Testis (tissue), 3 donors: ENCODE results near the gene KCNH4. TPM values are rescaled to one million over a fixed set of nuclear protein-coding genes. Genes with fewer than 3 reads are reported as not detected.

Experiments
- DNase-seq: peaks from one replicate; pipeline ENCODE4 v3.0.0-alpha.2; 2019
- H3K27ac ChIP-seq, 2 donors: fragments of 200-600 bp; sonication (generic); one replicate each; pipeline ENCODE4 v1.5.1; 2019
- H3K27me3 ChIP-seq: fragments of 200-600 bp; sonication (generic); one replicate; pipeline ENCODE4 v1.5.1; 2019
- H3K36me3 ChIP-seq: fragments of 200-600 bp; sonication (generic); one replicate; pipeline ENCODE4 v1.5.1; 2017; ENCODE audit warnings: low read depth; ENCODE audit errors: missing control alignments
- H3K4me1 ChIP-seq: fragments of 200-600 bp; sonication (generic); one replicate; pipeline ENCODE4 v1.5.1; 2019
- H3K4me3 ChIP-seq, 2 donors: fragments of 200-600 bp; sonication (generic); one replicate each; pipeline ENCODE4 v1.5.1; 2017 to 2019
- H3K9me3 ChIP-seq: fragments of 200-600 bp; sonication (generic); one replicate; pipeline ENCODE4 v1.5.1; 2017
- CTCF ChIP-seq, 3 experiments: fragments of 450-650 bp in 2 of 3; fragments of 200-600 bp in 1 of 3; sonication (generic) in 1 of 3; IDR thresholded peaks; one replicate each; pipeline ENCODE4 v1.5.1; 2016 to 2019; ENCODE audit warnings: antibody characterized with exemption in 3 of 3, mild to moderate bottlenecking in 2 of 3, moderate library complexity in 1 of 3
- POLR2A ChIP-seq: fragments of 450-650 bp; IDR thresholded peaks from one replicate; pipeline ENCODE4 v1.6.1; 2017; ENCODE audit warnings: antibody characterized with exemption, mild to moderate bottlenecking, moderate library complexity
- WGBS, 2 donors: methylation state at CpG; one replicate each; pipeline ENCODE4 v1.1.5; 2018; 5-methylcytosine and 5-hydroxymethylcytosine counted together
- intact Hi-C: fragments of 100-400 bp; cut with DNase I; formaldehyde crosslinking; loops from one replicate; pipeline ENCODE4 v1.15.1; 2023; ENCODE audit warnings: low total_unique reads
- polyA plus RNA-seq: library from polyadenylated mRNA; stranded (reverse); fragments of 350-450 nt; fragmentation: Illumina TruSeq; extraction: RNeasy Lipid Tissue Mini Kit (QIAGEN cat#74804); gene quantifications from one replicate; pipeline ENCODE4 v1.2.3, GENCODE V29; 2014; ENCODE audit warnings: low read depth, low replicate concordance; ENCODE audit not compliant: insufficient read depth
- total RNA-seq, 2 donors: library from RNA; depleted of rRNA; stranded (reverse); fragments of >200 nt; gene quantifications; one replicate each; pipeline ENCODE4 v1.2.3, GENCODE V29; 2016

Gene KCNH4
- total and polyA plus RNA-seq, 3 donors from 2014 or later: 0.24 to 0.56 (median 0.42) TPM

- no peak overlapping the region for H3K4me3 ChIP-seq
- no peaks in the 10 kb centered on the region for H3K36me3 ChIP-seq
- H3K27ac ChIP-seq: peak overlapping the region in 1 of 2 donors; percentile 92
- H3K27me3 ChIP-seq: no peaks in the 10 kb centered on the region
- intact Hi-C loops: loop anchor here (5.0 kb wide), 1 partner anchor 143 kb away; the partner anchor contains the start of gene CNP
- H3K4me1 ChIP-seq: peaks cover 31% of the 10 kb centered on the region
- DNase-seq: no peak
- H3K9me3 ChIP-seq: no peaks in the 10 kb centered on the region
- WGBS, 2 donors: 88 to 91% methylated on average over 17 to 18 of the region's 18 CpGs
- TF ChIP-seq POLR2A (no peak), CTCF (IDR thresholded peaks at IDR 0.05) (no peak)
These were observed 70.4 kb downstream of the KCNH4 start for GRCh38 chr17:42110301-42111264.

- Histone ChIP-seq H3K4me3 (no peak overlapping the region), H3K27ac (no peak overlapping the region), H3K9me3 (no peaks in the 10 kb centered on the region), H3K4me1 (peaks cover 37% of the 10 kb centered on the region), H3K27me3 (no peaks in the 10 kb centered on the region), H3K36me3 (no peaks in the 10 kb centered on the region)
- DNase-seq: no peak
- intact Hi-C loops: no loop called here
- WGBS, 2 donors: 82 to 86% methylated on average over 8 to 9 of the region's 9 CpGs
- TF ChIP-seq POLR2A: no peak
- TF ChIP-seq CTCF (IDR thresholded peaks at IDR 0.05): no peak
These were observed 71.9 kb downstream of the KCNH4 start for GRCh38 chr17:42109086-42109485.

- no peak for TF ChIP-seq POLR2A
- no peak for TF ChIP-seq CTCF (IDR thresholded peaks at IDR 0.05)
- Histone ChIP-seq H3K9me3 (no peaks in the 10 kb centered on the region), H3K36me3 (no peaks in the 10 kb centered on the region), H3K27me3 (no peaks in the 10 kb centered on the region), H3K4me1 (peaks cover 32% of the 10 kb centered on the region), H3K27ac (no peak overlapping the region), H3K4me3 (peak overlapping the region; percentile 24 to 30)
- WGBS, 2 donors: 40 to 61% methylated on average over 20 to 43 of the region's 51 CpGs
- intact Hi-C loops: no loop called here
- DNase-seq: peak; percentile 92
These were observed 73.1 kb downstream of the KCNH4 start for GRCh38 chr17:42107597-42108576.

GRCh38 chr17:42107124-42107523 lies 73.8 kb downstream of the KCNH4 start:
- TF ChIP-seq POLR2A (no peak), CTCF (IDR thresholded peaks at IDR 0.05) (no peak)
- Histone ChIP-seq H3K4me3 (peak overlapping the region; percentile 24 to 30), H3K9me3 (no peaks in the 10 kb centered on the region), H3K4me1 (peaks cover 29% of the 10 kb centered on the region), H3K27me3 (no peaks in the 10 kb centered on the region), H3K27ac (no peak overlapping the region), H3K36me3 (no peaks in the 10 kb centered on the region)
- 51 to 68% methylated on average over 6 of the region's 6 CpGs for WGBS, 2 donors
- DNase-seq: no peak
- intact Hi-C loops: no loop called here

Other genes with a start within 250 kb of the KCNH4 start
- 10 to 100 TPM; 74.3 to 89.7 TPM for gene CNP, start 214.3 kb downstream of the KCNH4 start, total RNA-seq
- gene CNP, start 214.3 kb downstream of the KCNH4 start, polyA plus RNA-seq: 40.8 TPM
- 10 to 100 TPM; 81.1 to 86.2 TPM for gene DNAJC7, start 163.7 kb downstream of the KCNH4 start, total RNA-seq
- gene DNAJC7, start 163.7 kb downstream of the KCNH4 start, polyA plus RNA-seq: 94.3 TPM
- 100 to 1,000 TPM in 1 of 2 donors, 10 to 100 TPM in 1; 85.1 to 103 TPM for gene NKIRAS2, start 161.1 kb downstream of the KCNH4 start, total RNA-seq
- gene NKIRAS2, start 161.1 kb downstream of the KCNH4 start, polyA plus RNA-seq: 65.4 TPM
- 10 to 100 TPM in 1 of 2 donors, 1 to 10 TPM in 1; 7.7 to 11.3 TPM for gene C17orf113, start 130.5 kb downstream of the KCNH4 start, total RNA-seq
- 2.8 TPM for gene C17orf113, start 130.5 kb downstream of the KCNH4 start, polyA plus RNA-seq
- gene ZNF385C, start 82.7 kb downstream of the KCNH4 start, total RNA-seq: 10 to 100 TPM; 17.9 to 26.6 TPM
- gene ZNF385C, start 82.7 kb downstream of the KCNH4 start, polyA plus RNA-seq: 21.4 TPM
- 10 to 100 TPM; 35.9 to 51.1 TPM for gene DHX58, start 68.4 kb downstream of the KCNH4 start, total RNA-seq
- gene DHX58, start 68.4 kb downstream of the KCNH4 start, polyA plus RNA-seq: 56.3 TPM
- gene KAT2A, start 59.8 kb downstream of the KCNH4 start, total RNA-seq: 100 to 1,000 TPM; 109 to 111 TPM
- 37.6 TPM for gene KAT2A, start 59.8 kb downstream of the KCNH4 start, polyA plus RNA-seq
- gene HSPB9, start 58.3 kb downstream of the KCNH4 start, total RNA-seq: 1 to 10 TPM; 6.9 to 9.8 TPM
- gene HSPB9, start 58.3 kb downstream of the KCNH4 start, polyA plus RNA-seq: 12.9 TPM
- gene RAB5C, start 26.2 kb downstream of the KCNH4 start, total RNA-seq: 100 to 1,000 TPM in 1 of 2 donors, 10 to 100 TPM in 1; 96.0 to 152 TPM
- gene RAB5C, start 26.2 kb downstream of the KCNH4 start, polyA plus RNA-seq: 139 TPM
- not detected for gene HCRT, start 4.3 kb upstream of the KCNH4 start, total RNA-seq
- not detected for gene HCRT, start 4.3 kb upstream of the KCNH4 start, polyA plus RNA-seq
- 10 to 100 TPM; 28.3 to 36.6 TPM for gene GHDC, start 13.4 kb upstream of the KCNH4 start, total RNA-seq
- 16.9 TPM for gene GHDC, start 13.4 kb upstream of the KCNH4 start, polyA plus RNA-seq
- gene STAT5B, start 95.2 kb upstream of the KCNH4 start, total RNA-seq: 10 to 100 TPM; 65.9 to 81.5 TPM
- gene STAT5B, start 95.2 kb upstream of the KCNH4 start, polyA plus RNA-seq: 66.0 TPM
- 10 to 100 TPM; 27.8 to 37.0 TPM for gene STAT5A, start 107.4 kb upstream of the KCNH4 start, total RNA-seq
- 13.7 TPM for gene STAT5A, start 107.4 kb upstream of the KCNH4 start, polyA plus RNA-seq
- 100 to 1,000 TPM; 107 to 117 TPM for gene STAT3, start 207.3 kb upstream of the KCNH4 start, total RNA-seq
- gene STAT3, start 207.3 kb upstream of the KCNH4 start, polyA plus RNA-seq: 69.5 TPM
- gene CAVIN1, start 242.1 kb upstream of the KCNH4 start, total RNA-seq: 10 to 100 TPM; 49.4 to 68.4 TPM
- gene CAVIN1, start 242.1 kb upstream of the KCNH4 start, polyA plus RNA-seq: 106 TPM